ENCODE results near the gene TIMM23. TPM values are rescaled to one million over a fixed set of nuclear protein-coding genes. Genes with fewer than 3 reads are reported as not detected.

Gene TIMM23
- total and polyA plus RNA-seq, 10 of the 15 experiments (the other 5 are each of a cell fraction or from before 2014, with no cell fraction given): 90.0 to 228 (median 120) TPM

DNA sequence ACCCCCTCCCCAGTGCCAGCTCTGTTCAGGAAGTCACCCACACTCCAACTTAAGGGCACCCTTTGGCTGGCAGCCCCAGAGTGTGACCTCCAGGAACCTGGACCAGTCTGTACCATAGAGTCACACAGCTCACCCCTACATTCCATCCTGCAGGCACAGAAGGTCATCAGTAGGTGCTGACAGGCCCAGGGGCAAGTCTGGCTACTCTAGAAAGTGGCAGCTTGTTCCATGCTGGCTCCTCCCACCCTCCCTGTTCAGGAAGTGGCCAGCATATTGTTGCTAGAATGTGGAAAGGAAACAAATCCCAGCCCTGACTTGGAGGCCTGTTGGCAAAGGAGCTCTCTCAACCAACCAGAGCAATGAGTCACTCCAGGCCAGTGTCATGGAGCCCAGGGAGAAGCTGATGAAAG is 61.3 kb downstream of the TIMM23 start:
- intact Hi-C loops (cut with micrococcal nuclease; ENCODE audit: unreplicated experiment): no loop called here
- Histone ChIP-seq H3K4me3 (no peak overlapping the region), H3K9me3 (replicated peaks; ENCODE audit: control insufficient read depth, insufficient read depth, low read length) (no peaks in the 10 kb centered on the region), H4K20me1 (ENCODE audit: control insufficient read depth, insufficient read depth) (no peaks in the 10 kb centered on the region), H3K27me3 (replicated peaks in 1 of 2; ENCODE audit: control insufficient read depth in 2 of 2, insufficient read depth in 2 of 2, low read length in 1 of 2) (no peaks in the 10 kb centered on the region; a peak in 1 of 4 replicates), H3K9ac (ENCODE audit: control insufficient read depth, insufficient read depth, low read length) (no peak overlapping the region), H2AFZ (ENCODE audit: control insufficient read depth, low read depth, low read length) (0 out of 2 replicates have a peak overlapping the region, but pooled peaks have one; percentile 30), H3K79me2 (ENCODE audit: control insufficient read depth, insufficient read depth, low read length) (peaks cover 18% of the 10 kb centered on the region), H3K4me1 (ENCODE audit: control insufficient read depth, insufficient read depth, low read length) (no peaks in the 10 kb centered on the region; the same call in none of the 2 replicates), H3K4me2 (ENCODE audit: control insufficient read depth, insufficient read depth) (no peak overlapping the region), H3K27ac (ENCODE audit: control insufficient read depth, insufficient read depth) (no peak overlapping the region), H3K36me3 (ENCODE audit: control insufficient read depth in 2 of 2, insufficient read depth in 2 of 2, low read length in 1 of 2) (no peaks in the 10 kb centered on the region)
- FAIRE-seq (no peak), ATAC-seq (no peak), DNase-seq (ENCODE audit: low read depth, low spot score) (no peak)
- in situ Hi-C loops (cut with MboI): no loop called here
- ChIA-PET POLR2A (no interaction called here), SMC1A (ENCODE audit: uncharacterized antibody, unreplicated experiment) (interaction anchor here (1.2 kb wide), 1 partner anchor 9 kb away, joined by 5 read pairs; no protein-coding TSS in a partner anchor), RAD21 (ENCODE audit: unreplicated experiment) (no interaction called here), CTCF (no interaction called here)
- TF ChIP-seq MYC (IDR thresholded peaks at IDR 0.05; ENCODE audit: insufficient read depth, insufficient read length, insufficient replicate concordance, low read length, severe bottlenecking): no peak
- TF ChIP-seq ZNF622 (IDR thresholded peaks at IDR 0.05): no peak
- TF ChIP-seq TCF12 (IDR thresholded peaks at IDR 0.05; ENCODE audit: low read depth, low read length): no peak
- TF ChIP-seq NR2C2 (IDR thresholded peaks at IDR 0.05; ENCODE audit: borderline replicate concordance, control insufficient read depth, insufficient read length, low read depth): no peak
- TF ChIP-seq GATAD2B (conservative IDR thresholded peaks at IDR 0.05; ENCODE audit: low read depth): no peak
- TF ChIP-seq, protein P1, sequence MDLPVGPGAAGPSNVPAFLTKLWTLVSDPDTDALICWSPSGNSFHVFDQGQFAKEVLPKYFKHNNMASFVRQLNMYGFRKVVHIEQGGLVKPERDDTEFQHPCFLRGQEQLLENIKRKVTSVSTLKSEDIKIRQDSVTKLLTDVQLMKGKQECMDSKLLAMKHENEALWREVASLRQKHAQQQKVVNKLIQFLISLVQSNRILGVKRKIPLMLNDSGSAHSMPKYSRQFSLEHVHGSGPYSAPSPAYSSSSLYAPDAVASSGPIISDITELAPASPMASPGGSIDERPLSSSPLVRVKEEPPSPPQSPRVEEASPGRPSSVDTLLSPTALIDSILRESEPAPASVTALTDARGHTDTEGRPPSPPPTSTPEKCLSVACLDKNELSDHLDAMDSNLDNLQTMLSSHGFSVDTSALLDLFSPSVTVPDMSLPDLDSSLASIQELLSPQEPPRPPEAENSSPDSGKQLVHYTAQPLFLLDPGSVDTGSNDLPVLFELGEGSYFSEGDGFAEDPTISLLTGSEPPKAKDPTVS (IDR thresholded peaks at IDR 0.05; ENCODE audit: low read depth, low read length): no peak
- TF ChIP-seq NR2C1 (IDR thresholded peaks at IDR 0.05): no peak
- TF ChIP-seq POLR2A (IDR thresholded peaks at IDR 0.05; ENCODE audit: low read depth, low read length): no peak
- no peak for TF ChIP-seq CHD2 (IDR thresholded peaks at IDR 0.05; ENCODE audit: borderline replicate concordance, low read depth, low read length)
- TF ChIP-seq MEF2B (IDR thresholded peaks at IDR 0.05; ENCODE audit: partially characterized antibody, poor library complexity, severe bottlenecking): no peak
- TF ChIP-seq SPI1 (IDR thresholded peaks at IDR 0.05; ENCODE audit: borderline replicate concordance, insufficient read depth, low read depth, low read length): no peak
- no peak for TF ChIP-seq ZNF217 (IDR thresholded peaks at IDR 0.05)
- TF ChIP-seq, protein P2, sequence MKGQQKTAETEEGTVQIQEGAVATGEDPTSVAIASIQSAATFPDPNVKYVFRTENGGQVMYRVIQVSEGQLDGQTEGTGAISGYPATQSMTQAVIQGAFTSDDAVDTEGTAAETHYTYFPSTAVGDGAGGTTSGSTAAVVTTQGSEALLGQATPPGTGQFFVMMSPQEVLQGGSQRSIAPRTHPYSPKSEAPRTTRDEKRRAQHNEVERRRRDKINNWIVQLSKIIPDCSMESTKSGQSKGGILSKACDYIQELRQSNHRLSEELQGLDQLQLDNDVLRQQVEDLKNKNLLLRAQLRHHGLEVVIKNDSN (IDR thresholded peaks at IDR 0.05; ENCODE audit: borderline replicate concordance, extremely low read length, insufficient read depth, low read depth, low read length): no peak
- no peak for TF ChIP-seq PAX5 (IDR thresholded peaks at IDR 0.05; ENCODE audit: borderline replicate concordance, low read depth, low read length)
- TF ChIP-seq SIX5 (IDR thresholded peaks at IDR 0.05; ENCODE audit: low read depth, low read length, severe bottlenecking): no peak
- TF ChIP-seq, protein P3, sequence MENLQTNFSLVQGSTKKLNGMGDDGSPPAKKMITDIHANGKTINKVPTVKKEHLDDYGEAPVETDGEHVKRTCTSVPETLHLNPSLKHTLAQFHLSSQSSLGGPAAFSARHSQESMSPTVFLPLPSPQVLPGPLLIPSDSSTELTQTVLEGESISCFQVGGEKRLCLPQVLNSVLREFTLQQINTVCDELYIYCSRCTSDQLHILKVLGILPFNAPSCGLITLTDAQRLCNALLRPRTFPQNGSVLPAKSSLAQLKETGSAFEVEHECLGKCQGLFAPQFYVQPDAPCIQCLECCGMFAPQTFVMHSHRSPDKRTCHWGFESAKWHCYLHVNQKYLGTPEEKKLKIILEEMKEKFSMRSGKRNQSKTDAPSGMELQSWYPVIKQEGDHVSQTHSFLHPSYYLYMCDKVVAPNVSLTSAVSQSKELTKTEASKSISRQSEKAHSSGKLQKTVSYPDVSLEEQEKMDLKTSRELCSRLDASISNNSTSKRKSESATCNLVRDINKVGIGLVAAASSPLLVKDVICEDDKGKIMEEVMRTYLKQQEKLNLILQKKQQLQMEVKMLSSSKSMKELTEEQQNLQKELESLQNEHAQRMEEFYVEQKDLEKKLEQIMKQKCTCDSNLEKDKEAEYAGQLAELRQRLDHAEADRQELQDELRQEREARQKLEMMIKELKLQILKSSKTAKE (IDR thresholded peaks at IDR 0.05; ENCODE audit: low read depth, poor library complexity, severe bottlenecking): no peak
- no TSS peak for BruUV-seq (replicated peaks)
